HG03159 (cell line): ENCODE data around the gene APLP1.
"Not testable (repeated sequence)": the region's sequence is repeated elsewhere in the genome, so short reads cannot be mapped to it uniquely, and the experiment has no call there.

Experiments
- ATAC-seq: cut with Tn5 transposase; IDR thresholded peaks from one replicate; pipeline ENCODE4 v1.9.1; 2021; ENCODE audit warnings: mild to moderate bottlenecking, moderate library complexity; ENCODE audit not compliant: unreplicated experiment

Gene APLP1

GRCh38 chr19:35868172-35868822 lies at the start of gene APLP1:
Gene APLP1 (plus strand): TSS chr19:35868574. CDS start chr19:35868637, 63 bp downstream.
- no peak for ATAC-seq

- no peak for ATAC-seq
Observed at GRCh38 chr19:35822579-35822978, 45.8 kb upstream of the APLP1 start.

GRCh38 chr19:35824150-35824549 lies 44.2 kb upstream of the APLP1 start:
- ATAC-seq, result no peak

GRCh38 chr19:35828692-35829301 lies 39.6 kb upstream of the APLP1 start:
- ATAC-seq, result no peak

GRCh38 chr19:35830986-35831385 lies 37.4 kb upstream of the APLP1 start:
- ATAC-seq, result no peak

- no peak for ATAC-seq
Observed at GRCh38 chr19:35832054-35832453, 36.3 kb upstream of the APLP1 start.

- ATAC-seq, result no peak
Observed at GRCh38 chr19:35833972-35834371, 34.4 kb upstream of the APLP1 start.

GRCh38 chr19:35836096-35836495 lies 32.3 kb upstream of the APLP1 start:
- not testable (repeated sequence) for ATAC-seq

- ATAC-seq, result no peak
Observed at GRCh38 chr19:35841961-35842595, 26.3 kb upstream of the APLP1 start.

GRCh38 chr19:35842666-35843272 lies 25.6 kb upstream of the APLP1 start:
- no peak for ATAC-seq

GRCh38 chr19:35843676-35844481 lies 24.5 kb upstream of the APLP1 start:
- no peak for ATAC-seq

- no peak for ATAC-seq
Observed at GRCh38 chr19:35844482-35845214, 23.7 kb upstream of the APLP1 start.

GRCh38 chr19:35845215-35846037 lies 22.9 kb upstream of the APLP1 start:
- ATAC-seq, result no peak

- ATAC-seq, result no peak
Observed at GRCh38 chr19:35846038-35846668, 22.2 kb upstream of the APLP1 start.

GRCh38 chr19:35847911-35848310 lies 20.5 kb upstream of the APLP1 start:
- no peak for ATAC-seq

GRCh38 chr19:35848486-35848885 lies 19.9 kb upstream of the APLP1 start:
- no peak for ATAC-seq

- ATAC-seq, result no peak
Observed at GRCh38 chr19:35848919-35849505, 19.4 kb upstream of the APLP1 start.

GRCh38 chr19:35851213-35852028 lies 17.0 kb upstream of the APLP1 start:
- ATAC-seq, result no peak
